K562 (cell line): ENCODE results near the gene HSPA1B. TPM values are rescaled to one million over a fixed set of nuclear protein-coding genes. Genes with fewer than 3 reads are reported as not detected.

Experiments
- ATF2 ChIP-seq: sonication (generic); formaldehyde crosslinking; IDR thresholded peaks from 2 replicates; pipeline ENCODE4 v1.8.1; 2022; ENCODE audit warnings: missing genetic modification reagents
- BHLHE40 ChIP-seq: IDR thresholded peaks from 2 replicates; pipeline ENCODE4 v1.6.1; 2011; ENCODE audit warnings: low read length, improper control_type of control experiment
- BRCA1 ChIP-seq, 2 experiments: fragments of 450-650 bp in 1 of 2; sonication (generic) in 1 of 2; formaldehyde crosslinking in 1 of 2; IDR thresholded peaks; 2 replicates each; pipeline versions ENCODE4 v1.5.0 to v1.6.1; 2017 to 2020; ENCODE audit warnings: mild to moderate bottlenecking in 1 of 2, missing genetic modification reagents in 1 of 2
- DNMT1 ChIP-seq: fragments of 450-650 bp; IDR thresholded peaks from 2 replicates; pipeline ENCODE4 v1.6.1; 2016; ENCODE audit warnings: antibody characterized with exemption, mild to moderate bottlenecking
- GATA2 ChIP-seq: sonication (generic); formaldehyde crosslinking; IDR thresholded peaks from 2 replicates; pipeline ENCODE4 v1.4.0; 2020; ENCODE audit warnings: mild to moderate bottlenecking, missing genetic modification reagents
- ID3 ChIP-seq, 2 experiments: fragments of 250-450 bp in 1 of 2; fragments of 450-650 bp in 1 of 2; sonication (Bioruptor Pico) in 1 of 2; IDR thresholded peaks; 2 replicates each; pipeline versions ENCODE4 v1.6.1 to v1.8.0; 2016 to 2021; ENCODE audit warnings: mild to moderate bottlenecking in 2 of 2, moderate library complexity in 2 of 2, missing compliant biosample characterization in 1 of 2, missing genetic modification characterization in 1 of 2
- JUNB ChIP-seq: fragments of 450-650 bp; formaldehyde crosslinking; conservative IDR thresholded peaks from 2 replicates; pipeline ENCODE4 v1.4.0; 2020; ENCODE audit warnings: mild to moderate bottlenecking
- KLF6 ChIP-seq: fragments of 250-450 bp; sonication (Bioruptor Pico); IDR thresholded peaks from 2 replicates; pipeline ENCODE4 v1.4.0; 2020; ENCODE audit warnings: mild to moderate bottlenecking, moderate library complexity, borderline replicate concordance
- L3MBTL2 ChIP-seq: fragments of 450-650 bp; IDR thresholded peaks from 2 replicates; pipeline ENCODE4 v1.6.1; 2016; ENCODE audit warnings: mild to moderate bottlenecking, moderate library complexity
- MXD1 ChIP-seq: fragments of 250-450 bp; sonication (Bioruptor Pico); IDR thresholded peaks from 2 replicates; pipeline ENCODE4 v1.8.0; 2021; ENCODE audit warnings: borderline replicate concordance, mild to moderate bottlenecking, moderate library complexity; ENCODE audit not compliant: poor library complexity, severe bottlenecking
- MYC ChIP-seq, 2 experiments: fragments of 250-450 bp in 1 of 2; sonication (Bioruptor Pico) in 1 of 2; IDR thresholded peaks; 2 replicates each; pipeline versions ENCODE4 v1.5.1 to v1.6.1; 2012 to 2021; ENCODE audit warnings: low read depth in 2 of 2, borderline replicate concordance in 1 of 2, improper control_type of control experiment in 1 of 2, low read length in 1 of 2, mild to moderate bottlenecking in 1 of 2, moderate library complexity in 1 of 2
- RCOR1 ChIP-seq, 2 experiments: IDR thresholded peaks; 2 replicates each; pipeline ENCODE4 v1.6.1; 2012; ENCODE audit warnings: low read depth in 2 of 2, low read length in 2 of 2, borderline replicate concordance in 1 of 2, improper control_type of control experiment in 1 of 2
- SRSF1 ChIP-seq: fragments of 200-400 bp; formaldehyde crosslinking; IDR thresholded peaks from 2 replicates; pipeline ENCODE4 v1.6.1; 2017; ENCODE audit warnings: mild to moderate bottlenecking, low read depth, low read length, moderate library complexity
- ZBTB17 ChIP-seq: fragments of 450-650 bp; formaldehyde crosslinking; IDR thresholded peaks from 2 replicates; pipeline ENCODE4 v1.4.0; 2020; ENCODE audit warnings: mild to moderate bottlenecking
- ZNF23 ChIP-seq: fragments of 250-450 bp; sonication (Bioruptor Pico); IDR thresholded peaks from 2 replicates; pipeline ENCODE4 v1.4.0; 2020; ENCODE audit warnings: mild to moderate bottlenecking
- ZNF384 ChIP-seq: IDR thresholded peaks from 2 replicates; pipeline ENCODE4 v1.6.1; 2012; ENCODE audit warnings: low read depth, low read length, improper control_type of control experiment
- ZNF408 ChIP-seq: fragments of 250-450 bp; sonication (Bioruptor Pico); IDR thresholded peaks from 2 replicates; pipeline ENCODE4 v1.4.0; 2020; ENCODE audit warnings: low read depth, mild to moderate bottlenecking, moderate library complexity
- ZNF507 ChIP-seq: conservative IDR thresholded peaks from 2 replicates; pipeline ENCODE4 v1.6.1; 2017; ENCODE audit warnings: missing genetic modification characterization, missing compliant biosample characterization
- polyA plus RNA-seq, 8 experiments: library from polyadenylated mRNA; depleted of rRNA in 4 of 8; stranded (reverse) in 5 of 8; unstranded in 3 of 8; fragments of >200 nt; fragmentation: Nextera tagmentation in 2 of 8; fragmentation: Illumina TruSeq in 1 of 8; extraction: Ambion mirVana in 2 of 8; extraction: Trizol in 1 of 8; gene quantifications; 2 replicates each; pipeline versions ENCODE4 v1.2.1 to v1.2.3, GENCODE V29; 2011 to 2014; ENCODE audit warnings: inconsistent platforms in 1 of 8, missing spikeins in 1 of 8
- total RNA-seq, 7 experiments: library from RNA; depleted of rRNA in 6 of 7; stranded (reverse); fragments of >200 nt in 6 of 7; fragmentation: Illumina TruSeq in 2 of 7; extraction: Trizol in 2 of 7; gene quantifications; 2 replicates each; pipeline versions ENCODE4 v1.2.1 to v1.2.3, GENCODE V29; 2011 to 2021; ENCODE audit warnings: low replicate concordance in 1 of 7
- TF ChIP-seq, protein P1 (sequence below): sonication (generic); formaldehyde crosslinking; IDR thresholded peaks from 2 replicates; pipeline ENCODE4 v1.8.1; 2023; ENCODE audit warnings: missing genetic modification reagents, mild to moderate bottlenecking, borderline replicate concordance

Gene HSPA1B
- total and polyA plus RNA-seq, 9 of the 15 experiments (the other 6 are each of a cell fraction or from before 2014, with no cell fraction given), result 0.27 to 227 (median 51.2) TPM

DNA sequence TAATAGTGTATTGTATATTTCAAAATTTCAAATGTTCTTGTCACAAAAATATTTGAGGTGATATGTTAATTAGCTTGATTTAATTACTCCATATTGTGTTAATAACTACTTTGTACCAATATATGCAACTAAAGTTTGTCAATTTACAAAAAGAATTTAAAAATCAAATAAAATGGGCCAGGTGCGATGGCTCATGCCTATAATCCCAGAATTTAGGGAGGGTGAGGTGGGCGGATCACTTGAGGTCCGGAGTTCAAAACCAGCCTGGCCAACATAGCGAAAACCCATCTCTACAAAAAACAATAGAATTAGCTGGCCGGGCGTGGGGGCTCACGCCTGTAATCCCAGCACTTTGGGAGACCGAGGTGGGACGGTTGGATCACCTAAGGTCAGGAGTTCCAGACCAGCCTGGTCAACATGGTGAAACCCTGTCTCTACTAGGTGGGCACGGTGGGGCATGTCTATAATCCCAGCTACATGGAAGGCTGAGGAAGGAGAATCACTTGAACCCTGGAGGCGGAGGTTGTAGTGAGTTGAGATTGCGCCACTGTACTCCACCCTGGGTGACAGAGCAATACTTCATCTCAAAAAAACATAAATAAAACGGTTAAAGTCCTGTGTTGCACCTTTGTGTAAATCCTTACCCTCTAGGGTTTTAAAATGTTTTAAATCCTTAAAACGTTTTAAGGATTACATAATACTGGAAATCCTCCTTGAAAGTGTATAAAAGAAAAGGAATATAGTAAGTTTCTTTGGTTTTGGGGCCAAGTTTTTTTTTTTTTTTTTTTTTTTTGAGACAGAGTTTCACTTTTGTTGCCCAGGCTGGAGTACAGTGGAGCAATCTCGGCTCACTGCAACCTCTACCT lies 4.0 kb downstream of the HSPA1B start (continued):
- TF ChIP-seq ZNF384 (peak; percentile 62; the same call in 1 of the 2 replicates), MYC (IDR thresholded peaks at IDR 0.05; ENCODE audit: low read depth, low read length) (no peak), MYC (CRISPR knock-in tag; IDR thresholded peaks at IDR 0.05; ENCODE audit: borderline replicate concordance, low read depth) (no peak), ZNF507 (tag) (no peak), DNMT1 (no peak), RCOR1 (IDR thresholded peaks at IDR 0.05; ENCODE audit: borderline replicate concordance in 1 of 2, low read depth in 2 of 2, low read length in 2 of 2) (peak in 1 of 2 experiments; percentile 68; a peak in 2 of 4 replicates), SRSF1 (no peak), ID3 (CRISPR knock-in tag; IDR thresholded peaks at IDR 0.05) (no peak), ID3 (tag; IDR thresholded peaks at IDR 0.05) (no peak), GATA2 (CRISPR knock-in tag) (no peak), L3MBTL2 (no peak), JUNB (CRISPR knock-in tag) (no peak), ZNF23 (CRISPR knock-in tag) (no peak), ZBTB17 (CRISPR knock-in tag) (peak; percentile 63; the same call in 1 of the 2 replicates), KLF6 (no peak; the same call in none of the 2 replicates), BHLHE40 (no peak), ATF2 (CRISPR knock-in tag) (no peak), ZNF408 (CRISPR knock-in tag) (0 out of 2 replicates have a peak, but pooled peaks have one; percentile 36), BRCA1 (IDR thresholded peaks at IDR 0.05) (no peak), BRCA1 (CRISPR knock-in tag; IDR thresholded peaks at IDR 0.05) (no peak), MXD1 (CRISPR knock-in tag) (no peak)
- TF ChIP-seq, protein P1, sequence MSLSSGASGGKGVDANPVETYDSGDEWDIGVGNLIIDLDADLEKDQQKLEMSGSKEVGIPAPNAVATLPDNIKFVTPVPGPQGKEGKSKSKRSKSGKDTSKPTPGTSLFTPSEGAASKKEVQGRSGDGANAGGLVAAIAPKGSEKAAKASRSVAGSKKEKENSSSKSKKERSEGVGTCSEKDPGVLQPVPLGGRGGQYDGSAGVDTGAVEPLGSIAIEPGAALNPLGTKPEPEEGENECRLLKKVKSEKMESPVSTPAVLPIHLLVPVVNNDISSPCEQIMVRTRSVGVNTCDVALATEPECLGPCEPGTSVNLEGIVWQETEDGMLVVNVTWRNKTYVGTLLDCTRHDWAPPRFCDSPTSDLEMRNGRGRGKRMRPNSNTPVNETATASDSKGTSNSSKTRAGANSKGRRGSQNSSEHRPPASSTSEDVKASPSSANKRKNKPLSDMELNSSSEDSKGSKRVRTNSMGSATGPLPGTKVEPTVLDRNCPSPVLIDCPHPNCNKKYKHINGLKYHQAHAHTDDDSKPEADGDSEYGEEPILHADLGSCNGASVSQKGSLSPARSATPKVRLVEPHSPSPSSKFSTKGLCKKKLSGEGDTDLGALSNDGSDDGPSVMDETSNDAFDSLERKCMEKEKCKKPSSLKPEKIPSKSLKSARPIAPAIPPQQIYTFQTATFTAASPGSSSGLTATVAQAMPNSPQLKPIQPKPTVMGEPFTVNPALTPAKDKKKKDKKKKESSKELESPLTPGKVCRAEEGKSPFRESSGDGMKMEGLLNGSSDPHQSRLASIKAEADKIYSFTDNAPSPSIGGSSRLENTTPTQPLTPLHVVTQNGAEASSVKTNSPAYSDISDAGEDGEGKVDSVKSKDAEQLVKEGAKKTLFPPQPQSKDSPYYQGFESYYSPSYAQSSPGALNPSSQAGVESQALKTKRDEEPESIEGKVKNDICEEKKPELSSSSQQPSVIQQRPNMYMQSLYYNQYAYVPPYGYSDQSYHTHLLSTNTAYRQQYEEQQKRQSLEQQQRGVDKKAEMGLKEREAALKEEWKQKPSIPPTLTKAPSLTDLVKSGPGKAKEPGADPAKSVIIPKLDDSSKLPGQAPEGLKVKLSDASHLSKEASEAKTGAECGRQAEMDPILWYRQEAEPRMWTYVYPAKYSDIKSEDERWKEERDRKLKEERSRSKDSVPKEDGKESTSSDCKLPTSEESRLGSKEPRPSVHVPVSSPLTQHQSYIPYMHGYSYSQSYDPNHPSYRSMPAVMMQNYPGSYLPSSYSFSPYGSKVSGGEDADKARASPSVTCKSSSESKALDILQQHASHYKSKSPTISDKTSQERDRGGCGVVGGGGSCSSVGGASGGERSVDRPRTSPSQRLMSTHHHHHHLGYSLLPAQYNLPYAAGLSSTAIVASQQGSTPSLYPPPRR, result no peak
